A673 (cell line): Measurements from ENCODE around the gene OXCT1.

ENCODE experiments used
- CTCF ChIP-seq: fragments of 300-800, 200-600 bp; sonication (generic); conservative IDR thresholded peaks from 2 replicates; pipeline ENCODE4 v1.5.1; 2017; ENCODE audit warnings: low read depth, mild to moderate bottlenecking, antibody characterized with exemption, low read length, moderate library complexity, mixed read lengths
- EZH2 ChIP-seq: fragments of 200-600 bp; sonication (generic); IDR thresholded peaks from 2 replicates; pipeline ENCODE4 v1.6.1; 2017; ENCODE audit warnings: borderline replicate concordance, low read depth, mild to moderate bottlenecking, mixed read lengths, antibody characterized with exemption, low read length; ENCODE audit not compliant: poor library complexity, severe bottlenecking

DNA sequence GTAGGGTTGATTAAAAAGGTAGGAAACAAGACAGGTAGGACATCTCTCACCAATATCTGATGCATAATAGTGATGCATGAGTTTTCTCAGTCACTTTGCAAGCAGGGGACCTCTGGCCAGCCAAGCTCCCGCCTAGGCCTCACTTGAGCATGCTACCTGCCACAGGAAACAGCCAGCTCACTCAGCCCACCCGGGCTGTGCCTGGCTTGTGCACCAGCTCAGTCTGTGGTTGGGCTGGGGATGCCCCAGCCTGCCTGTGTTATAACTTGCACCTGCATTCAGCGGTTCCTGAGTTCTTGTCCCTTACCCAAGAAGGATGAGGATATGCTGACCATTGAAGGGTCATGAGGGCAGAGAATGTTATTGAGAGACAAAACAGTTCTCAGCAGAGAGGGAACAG is 187.0 kb downstream of the OXCT1 start:
- no peak for TF ChIP-seq CTCF
- no peak for TF ChIP-seq EZH2
